Endometrium (tissue), 2 donors: ENCODE results near the gene SLC6A9.

Source experiments
- FAIRE-seq: peaks from 2 replicates; lab custom pipeline; 2012; peaks lifted over from hg19 to GRCh38; lab: Jason Lieb, UNC
- donor health status: control.
- donor health status: control.

Gene SLC6A9

GRCh38 chr1:44031252-44032169 lies at the start of gene SLC6A9:
Gene SLC6A9 (minus strand): TSS chr1:44031462. CDS start chr1:44024277, 7,185 bp downstream.
- no peak for FAIRE-seq

DNA sequence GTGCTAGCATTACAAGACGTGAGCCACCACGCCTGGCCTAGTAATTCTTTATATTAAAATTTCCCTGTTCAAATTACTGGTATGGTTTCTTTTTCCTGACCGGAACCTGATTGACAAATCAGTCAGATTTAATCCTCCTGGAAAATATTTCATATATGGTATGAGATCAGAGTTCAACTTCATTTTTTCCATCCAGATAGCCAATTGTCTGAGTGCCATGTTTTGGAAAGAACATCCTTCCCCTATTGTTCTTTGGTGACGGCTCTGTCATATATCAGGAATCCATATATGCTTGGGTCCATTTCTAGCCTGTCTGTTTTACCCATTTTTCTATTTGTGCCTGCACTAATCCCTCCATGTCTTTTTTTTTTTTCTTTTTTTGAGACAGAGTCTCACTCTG lies 48.3 kb upstream of the SLC6A9 start:
- no peak for FAIRE-seq

- no peak for FAIRE-seq
Observed at GRCh38 chr1:44078104-44078503, 46.8 kb upstream of the SLC6A9 start.

- FAIRE-seq = no peak
Observed at GRCh38 chr1:44077421-44077820, 46.2 kb upstream of the SLC6A9 start.

- FAIRE-seq = no peak
Observed at GRCh38 chr1:44076066-44076465, 44.8 kb upstream of the SLC6A9 start.

GRCh38 chr1:44074415-44074814 lies 43.2 kb upstream of the SLC6A9 start:
- no peak for FAIRE-seq

GRCh38 chr1:44073528-44073927 lies 42.3 kb upstream of the SLC6A9 start:
- FAIRE-seq = no peak

- no peak for FAIRE-seq
Observed at GRCh38 chr1:44072821-44073220, 41.6 kb upstream of the SLC6A9 start.

DNA sequence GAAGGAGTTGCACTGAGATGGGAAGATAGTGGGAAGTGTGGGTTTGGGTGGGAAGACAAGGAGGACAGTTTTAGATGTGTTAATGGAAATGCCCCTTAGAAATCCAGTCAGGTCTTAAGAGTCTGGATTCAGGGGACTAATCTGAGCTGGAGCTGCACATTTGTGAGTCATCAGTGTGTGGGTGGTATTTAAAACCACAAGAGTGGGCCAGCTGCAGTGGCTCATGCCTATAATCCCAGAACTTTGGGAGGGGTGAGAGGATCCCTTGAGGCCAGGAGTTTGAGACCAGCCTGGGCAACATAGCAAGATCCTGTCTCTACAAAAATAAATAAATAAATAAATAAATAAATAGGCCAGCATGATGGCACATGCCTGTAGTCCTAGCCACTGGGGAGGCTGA lies 40.9 kb upstream of the SLC6A9 start:
- no peak for FAIRE-seq

GRCh38 chr1:44071461-44071860 lies 40.2 kb upstream of the SLC6A9 start:
- FAIRE-seq = no peak

DNA sequence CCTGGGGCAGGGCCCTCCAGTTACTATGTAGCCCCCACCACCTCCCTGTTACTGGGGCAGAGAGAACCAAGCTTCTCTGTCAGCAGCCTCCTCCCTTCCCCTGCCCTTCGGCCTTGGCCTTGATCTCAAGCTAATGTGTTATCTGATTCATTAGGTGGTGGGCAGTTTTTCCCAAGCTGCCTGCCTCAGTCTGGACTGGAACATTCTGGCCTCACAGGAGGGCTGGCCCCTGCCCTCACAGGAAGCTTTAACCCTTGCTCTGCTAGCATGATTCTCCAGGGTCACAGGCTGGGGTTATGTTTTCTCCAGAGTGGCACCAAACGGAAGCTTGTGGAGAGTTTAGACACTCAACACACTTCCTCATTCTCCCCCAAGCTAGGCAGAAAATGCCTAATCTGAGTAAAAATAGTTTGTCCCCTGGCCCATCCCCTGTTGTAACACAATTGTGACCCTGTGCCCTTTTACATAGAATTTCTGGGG lies 37.2 kb upstream of the SLC6A9 start:
- FAIRE-seq = no peak

- FAIRE-seq = no peak
Observed at GRCh38 chr1:44067266-44068250, 36.3 kb upstream of the SLC6A9 start.

DNA sequence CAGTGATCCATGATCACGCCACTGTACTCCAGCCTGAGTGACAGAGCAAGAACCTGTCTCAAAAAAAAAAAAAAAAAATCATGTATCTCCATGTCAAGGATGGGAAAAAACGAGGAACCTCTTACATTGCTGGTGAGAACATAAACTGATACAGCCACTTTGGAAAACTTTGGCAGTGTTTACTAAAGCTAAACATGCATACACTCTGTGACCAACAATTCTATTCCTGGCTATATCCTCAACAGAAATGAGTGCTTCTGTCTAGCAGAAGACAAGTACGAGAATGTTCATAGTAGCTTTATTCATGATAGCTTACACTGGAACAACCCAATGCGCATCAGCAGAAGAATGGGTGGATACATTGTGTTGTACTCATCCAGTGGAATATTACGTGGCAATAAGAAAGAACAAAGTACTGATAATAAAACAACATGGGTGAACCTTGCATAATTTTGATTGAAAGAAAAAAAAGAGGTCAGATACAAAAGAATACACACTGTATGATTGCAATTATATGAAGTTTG lies 31.5 kb upstream of the SLC6A9 start:
- FAIRE-seq = no peak

GRCh38 chr1:44061857-44062256 lies 30.6 kb upstream of the SLC6A9 start:
- no peak for FAIRE-seq

GRCh38 chr1:44060830-44061267 lies 29.6 kb upstream of the SLC6A9 start:
- no peak for FAIRE-seq

- no peak for FAIRE-seq
Observed at GRCh38 chr1:44059664-44060355, 28.5 kb upstream of the SLC6A9 start.

DNA sequence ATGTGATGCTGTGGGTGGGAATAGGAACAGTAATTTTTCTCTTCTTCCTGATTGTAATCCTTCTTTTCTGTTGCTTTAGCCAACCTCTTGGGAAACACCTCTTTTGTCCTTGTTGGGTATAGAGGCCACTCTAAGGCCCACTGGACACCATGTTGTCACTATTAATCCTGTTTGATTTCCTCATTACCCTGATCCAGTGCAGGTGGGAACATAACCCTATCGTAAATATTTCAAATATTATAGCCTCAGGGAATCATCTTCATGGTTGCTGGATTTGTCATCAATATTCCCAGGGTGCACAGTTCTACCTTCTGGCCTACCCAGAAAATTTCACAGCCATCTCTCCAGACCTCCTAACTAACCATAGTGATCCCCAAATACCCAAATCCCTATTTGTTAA lies 27.9 kb upstream of the SLC6A9 start:
- no peak for FAIRE-seq

- FAIRE-seq = no peak
Observed at GRCh38 chr1:44057293-44057692, 26.0 kb upstream of the SLC6A9 start.

DNA sequence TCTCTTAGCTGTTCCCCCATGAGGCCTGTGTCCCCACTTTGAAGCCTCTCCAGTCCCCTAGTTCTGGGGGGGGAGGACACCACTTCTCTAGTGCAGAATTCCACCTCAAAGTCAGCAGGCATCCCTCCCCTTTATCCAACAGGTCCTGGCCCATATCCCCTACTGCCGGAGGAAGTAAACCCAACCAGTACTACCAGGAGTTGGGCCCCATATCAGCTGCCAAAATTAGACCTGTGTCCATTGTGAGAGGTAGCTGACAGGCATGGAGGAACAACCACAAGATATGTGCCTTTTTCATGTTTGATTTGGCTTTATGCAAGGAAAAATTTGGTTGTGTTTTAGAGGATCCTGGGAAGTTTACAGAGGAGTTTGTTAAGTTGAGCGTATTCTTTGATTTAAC lies 22.1 kb upstream of the SLC6A9 start:
- no peak for FAIRE-seq

DNA sequence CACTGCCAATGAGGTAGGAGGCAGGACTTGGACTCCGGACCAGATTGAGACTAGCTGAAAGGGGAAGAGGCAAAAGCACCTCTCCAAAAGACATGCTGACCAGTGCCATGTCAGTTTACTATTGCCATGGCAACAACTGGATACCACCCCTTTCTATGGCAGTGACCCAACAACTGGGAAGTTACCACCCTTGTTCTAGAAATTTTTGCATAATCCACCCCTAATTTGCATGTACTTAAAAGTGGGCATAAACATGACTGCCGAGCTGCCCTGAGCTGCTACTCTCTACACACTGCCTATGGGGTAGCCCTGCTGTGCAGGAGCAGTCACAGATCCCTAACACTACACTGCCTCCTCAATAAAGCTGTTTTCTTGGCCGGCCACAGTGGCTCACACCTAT lies 19.0 kb upstream of the SLC6A9 start:
- no peak for FAIRE-seq

DNA sequence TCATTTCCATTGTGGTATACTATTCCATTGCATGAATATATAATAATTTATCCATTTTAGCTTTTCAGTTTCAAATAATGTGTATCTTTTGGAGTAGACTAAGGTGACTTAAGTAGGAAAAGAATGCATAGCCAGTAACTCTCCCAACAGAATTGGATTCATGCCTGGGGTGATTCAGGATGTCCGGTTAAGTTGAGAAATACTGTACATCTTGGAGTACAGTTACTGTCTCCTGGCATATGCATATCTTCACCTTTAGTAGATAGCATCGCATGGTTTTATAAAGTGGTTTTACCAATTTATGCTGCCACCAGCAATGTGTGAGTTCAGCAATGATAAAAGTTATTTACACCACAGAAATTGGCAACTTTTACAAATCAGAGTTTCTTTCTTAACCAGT lies 18.6 kb upstream of the SLC6A9 start:
- FAIRE-seq = no peak
